Measurements from ENCODE around the gene ABCB6. TPM values are rescaled to one million over a fixed set of nuclear protein-coding genes. Genes with fewer than 3 reads are reported as not detected.

Gene ABCB6
- total RNA-seq, 4 donors from 2014 or later = 22.1 to 45.3 (median 31.6) TPM

GRCh38 chr2:219160186-219161017 lies 58.4 kb downstream of the ABCB6 start, which contains the start of gene NHEJ1:
TSS of gene NHEJ1 (minus strand) at chr2:219160815. CDS start at chr2:219158362, 2,453 bp downstream.
- 0% methylated on average over 6 to 10 of the region's 70 CpGs for WGBS, 2 donors
- DNase-seq = peak; percentile 77
- H3K4me3 ChIP-seq = peak within 1 kb of the TSS; percentile 59 to 88 (median 84)
- no peaks in the 10 kb centered on the region for H3K9me3 ChIP-seq
- intact Hi-C loops (cut with DNase I) = loop anchor here (5.0 to 10.0 kb wide), 2 partner anchors 54 to 137 kb away; partner anchors contain the start of gene ABCB6
- H3K4me1 ChIP-seq = peaks cover 4 to 17% (median 5%) of the 10 kb centered on the region in 3 donors
- H3K27ac ChIP-seq = peak within 1 kb of the TSS; percentile 87 to 98 (median 97)
- peaks cover 0 to 28% (median 0%) of the 10 kb centered on the region in 3 donors for H3K36me3 ChIP-seq
- TF ChIP-seq POLR2A (IDR thresholded peaks at IDR 0.05) (peak in 1 of 4 donors; percentile 64), CTCF (IDR thresholded peaks at IDR 0.05) (peak; percentile 98 to 99 (median 98))
- H3K27me3 ChIP-seq = no peaks in the 10 kb centered on the region

Other genes starting within 250 kb of the ABCB6 start
- 1 to 10 TPM in 1 of 4 donors, not detected in 3; 2.1 TPM for gene FEV, start 233.8 kb downstream of the ABCB6 start, total RNA-seq
- not detected for gene CRYBA2, start 225.5 kb downstream of the ABCB6 start, total RNA-seq
- gene CFAP65, start 177.4 kb downstream of the ABCB6 start, total RNA-seq = under 1 TPM in 1 of 4 donors, not detected in 3; 0.19 TPM
- gene IHH, start 158.0 kb downstream of the ABCB6 start, total RNA-seq = under 1 TPM in 1 of 4 donors, not detected in 3; 0.38 TPM
- gene NHEJ1, start 58.1 kb downstream of the ABCB6 start, total RNA-seq = 10 to 100 TPM in 2 of 4 donors, 1 to 10 TPM in 2; 6.3 to 14.3 (median 9.7) TPM
- 1 to 10 TPM in 2 of 4 donors, under 1 TPM in 2; 0.82 to 1.7 (median 1.3) TPM for gene SLC23A3, start 48.9 kb downstream of the ABCB6 start, total RNA-seq
- gene CNPPD1, start 42.0 kb downstream of the ABCB6 start, total RNA-seq = 10 to 100 TPM; 35.3 to 49.8 (median 42.0) TPM
- gene RETREG2, start 40.7 kb downstream of the ABCB6 start, total RNA-seq = 10 to 100 TPM; 31.0 to 58.7 (median 41.8) TPM
- gene ZFAND2B, start 12.2 kb downstream of the ABCB6 start, total RNA-seq = 10 to 100 TPM; 34.6 to 49.9 (median 43.6) TPM
- gene ATG9A, start 10.7 kb upstream of the ABCB6 start, total RNA-seq = 10 to 100 TPM; 37.8 to 55.1 (median 45.2) TPM
- gene ANKZF1, start 10.8 kb upstream of the ABCB6 start, total RNA-seq = 10 to 100 TPM; 10.2 to 54.9 (median 27.6) TPM
- 1 to 10 TPM; 1.2 to 2.3 (median 1.7) TPM for gene GLB1L, start 26.5 kb upstream of the ABCB6 start, total RNA-seq
- gene STK16, start 26.5 kb upstream of the ABCB6 start, total RNA-seq = 10 to 100 TPM in 3 of 4 donors, 1 to 10 TPM in 1; 8.6 to 27.4 (median 19.3) TPM
- gene TUBA4B, start 34.3 kb upstream of the ABCB6 start, total RNA-seq = not detected
- 100 to 1,000 TPM; 104 to 258 (median 169) TPM for gene TUBA4A, start 35.0 kb upstream of the ABCB6 start, total RNA-seq
- gene DNAJB2, start 60.4 kb upstream of the ABCB6 start, total RNA-seq = 10 to 100 TPM; 30.3 to 72.6 (median 35.1) TPM
- not detected for gene PTPRN, start 90.4 kb upstream of the ABCB6 start, total RNA-seq
- not detected for gene RESP18, start 113.8 kb upstream of the ABCB6 start, total RNA-seq
- gene DNPEP, start 169.0 kb upstream of the ABCB6 start, total RNA-seq = 10 to 100 TPM; 36.7 to 82.4 (median 39.5) TPM
- 1,000 to 10,000 TPM in 1 of 4 donors, 100 to 1,000 TPM in 3; 120 to 2,698 (median 303) TPM for gene DES, start 199.4 kb upstream of the ABCB6 start, total RNA-seq
- gene SPEG, start 215.9 kb upstream of the ABCB6 start, total RNA-seq = 10 to 100 TPM in 1 of 4 donors, 1 to 10 TPM in 3; 3.8 to 29.0 (median 5.0) TPM